ENCODE results near the gene EIF6.

The EIF6 gene

GRCh38 chr20:35311409-35311808 lies 26.8 kb upstream of the EIF6 start:
- H4K8ac ChIP-seq (ENCODE audit: low read depth, low read length) = no peak overlapping the region
- no peak overlapping the region for H2BK120ac ChIP-seq (ENCODE audit: insufficient read depth, low read length, poor library complexity)
- no peak overlapping the region for H3K4me3 ChIP-seq (ENCODE audit: low read depth, low read length)
- no peak overlapping the region for H3K4ac ChIP-seq (ENCODE audit: low read depth, low read length)
- no peak overlapping the region for H4K91ac ChIP-seq (ENCODE audit: low read depth, low read length)
- peak in 1 of 2 donors; percentile 8 for DNase-seq
- no peak overlapping the region for H2AK5ac ChIP-seq (ENCODE audit: low read length)
- no peak overlapping the region for H3K4me2 ChIP-seq (ENCODE audit: low read length)
- H4K12ac ChIP-seq (ENCODE audit: low read depth, low read length) = no peak overlapping the region
- H3K14ac ChIP-seq (ENCODE audit: low read length) = no peak overlapping the region
- no CpG with 5 or more reads among the region's 2 CpGs for WGBS (ENCODE audit: extremely low coverage, insufficient coverage, insufficient read length)
- H3K27me3 ChIP-seq (ENCODE audit: insufficient read depth, low read length) = no peaks in the 10 kb centered on the region
- no peak overlapping the region for H3K27ac ChIP-seq (ENCODE audit: low read depth, low read length)
- no peaks in the 10 kb centered on the region for H3K79me2 ChIP-seq (ENCODE audit: control insufficient read depth, insufficient read depth, low read length, poor library complexity)
- H2BK12ac ChIP-seq (ENCODE audit: low read length) = no peak overlapping the region
- H2BK5ac ChIP-seq (ENCODE audit: low read depth, low read length, poor library complexity) = no peak overlapping the region
- H3K4me1 ChIP-seq (ENCODE audit: control insufficient read depth in 1 of 2, insufficient read depth in 2 of 2, low read length in 2 of 2) = peaks cover 4 to 5% of the 10 kb centered on the region in 2 experiments
- H2AFZ ChIP-seq (ENCODE audit: insufficient read depth, low read length, poor library complexity) = no peak overlapping the region
- H3K36me3 ChIP-seq (ENCODE audit: control insufficient read depth in 1 of 2, insufficient read depth in 2 of 2, low read length in 2 of 2) = peaks cover 0 to 3% of the 10 kb centered on the region in 2 experiments
- peaks cover under 1% of the 10 kb centered on the region for H3K79me1 ChIP-seq (ENCODE audit: low read length)
- H3K9me3 ChIP-seq (ENCODE audit: insufficient read depth, low read depth, low read length) = no peaks in the 10 kb centered on the region
- H3K23ac ChIP-seq (ENCODE audit: low read length) = no peak overlapping the region
- H3K18ac ChIP-seq (ENCODE audit: low read length) = no peak overlapping the region
- no peak overlapping the region for H3K9ac ChIP-seq (ENCODE audit: low read length)

GRCh38 chr20:35307666-35308653 lies 23.4 kb upstream of the EIF6 start:
- Histone ChIP-seq H2BK120ac (ENCODE audit: insufficient read depth, low read length, poor library complexity) (no peak overlapping the region), H4K8ac (ENCODE audit: low read depth, low read length) (no peak overlapping the region), H3K79me2 (ENCODE audit: control insufficient read depth, insufficient read depth, low read length, poor library complexity) (no peaks in the 10 kb centered on the region), H3K23ac (ENCODE audit: low read length) (no peak overlapping the region), H3K27me3 (ENCODE audit: insufficient read depth, low read length) (no peaks in the 10 kb centered on the region), H3K9me3 (ENCODE audit: insufficient read depth, low read depth, low read length) (peaks cover 2% of the 10 kb centered on the region), H3K27ac (ENCODE audit: low read depth, low read length) (no peak overlapping the region), H2BK5ac (ENCODE audit: low read depth, low read length, poor library complexity) (no peak overlapping the region), H3K4me2 (ENCODE audit: low read length) (no peak overlapping the region), H3K9ac (ENCODE audit: low read length) (peak overlapping the region; percentile 60), H4K91ac (ENCODE audit: low read depth, low read length) (no peak overlapping the region), H3K36me3 (ENCODE audit: control insufficient read depth in 1 of 2, insufficient read depth in 2 of 2, low read length in 2 of 2) (no peaks in the 10 kb centered on the region), H3K4me3 (ENCODE audit: low read depth, low read length) (no peak overlapping the region), H3K4me1 (ENCODE audit: control insufficient read depth in 1 of 2, insufficient read depth in 2 of 2, low read length in 2 of 2) (peaks cover 27% of the 10 kb centered on the region in 2 experiments), H3K18ac (ENCODE audit: low read length) (no peak overlapping the region), H2AK5ac (ENCODE audit: low read length) (no peak overlapping the region), H3K4ac (ENCODE audit: low read depth, low read length) (no peak overlapping the region), H4K12ac (ENCODE audit: low read depth, low read length) (no peak overlapping the region), H3K14ac (ENCODE audit: low read length) (no peak overlapping the region), H3K79me1 (ENCODE audit: low read length) (peaks cover 12% of the 10 kb centered on the region), H2BK12ac (ENCODE audit: low read length) (no peak overlapping the region), H2AFZ (ENCODE audit: insufficient read depth, low read length, poor library complexity) (no peak overlapping the region)
- WGBS (ENCODE audit: extremely low coverage, insufficient coverage, insufficient read length) = no CpG with 5 or more reads among the region's 13 CpGs
- no peak for DNase-seq

- H3K27ac ChIP-seq (ENCODE audit: low read depth, low read length) = no peak overlapping the region
- no peaks in the 10 kb centered on the region for H3K79me2 ChIP-seq (ENCODE audit: control insufficient read depth, insufficient read depth, low read length, poor library complexity)
- no peak overlapping the region for H2BK12ac ChIP-seq (ENCODE audit: low read length)
- H3K27me3 ChIP-seq (ENCODE audit: insufficient read depth, low read length) = no peaks in the 10 kb centered on the region
- no peak overlapping the region for H2AK5ac ChIP-seq (ENCODE audit: low read length)
- no peak overlapping the region for H3K9ac ChIP-seq (ENCODE audit: low read length)
- H4K8ac ChIP-seq (ENCODE audit: low read depth, low read length) = no peak overlapping the region
- no peaks in the 10 kb centered on the region for H3K36me3 ChIP-seq (ENCODE audit: control insufficient read depth in 1 of 2, insufficient read depth in 2 of 2, low read length in 2 of 2)
- no peak overlapping the region for H3K23ac ChIP-seq (ENCODE audit: low read length)
- WGBS (ENCODE audit: extremely low coverage, insufficient coverage, insufficient read length) = no CpG with 5 or more reads among the region's 4 CpGs
- H3K4me1 ChIP-seq (ENCODE audit: control insufficient read depth in 1 of 2, insufficient read depth in 2 of 2, low read length in 2 of 2) = peaks cover 27% of the 10 kb centered on the region in 2 experiments
- H3K18ac ChIP-seq (ENCODE audit: low read length) = no peak overlapping the region
- H3K79me1 ChIP-seq (ENCODE audit: low read length) = peaks cover 12% of the 10 kb centered on the region
- H4K91ac ChIP-seq (ENCODE audit: low read depth, low read length) = no peak overlapping the region
- H3K4me3 ChIP-seq (ENCODE audit: low read depth, low read length) = no peak overlapping the region
- H3K14ac ChIP-seq (ENCODE audit: low read length) = no peak overlapping the region
- no peak overlapping the region for H3K4ac ChIP-seq (ENCODE audit: low read depth, low read length)
- no peak overlapping the region for H3K4me2 ChIP-seq (ENCODE audit: low read length)
- peak; percentile 61 to 77 for DNase-seq
- H2BK120ac ChIP-seq (ENCODE audit: insufficient read depth, low read length, poor library complexity) = no peak overlapping the region
- peaks cover 2% of the 10 kb centered on the region for H3K9me3 ChIP-seq (ENCODE audit: insufficient read depth, low read depth, low read length)
- H2AFZ ChIP-seq (ENCODE audit: insufficient read depth, low read length, poor library complexity) = no peak overlapping the region
- H2BK5ac ChIP-seq (ENCODE audit: low read depth, low read length, poor library complexity) = no peak overlapping the region
- H4K12ac ChIP-seq (ENCODE audit: low read depth, low read length) = no peak overlapping the region
These were observed 22.5 kb upstream of the EIF6 start for GRCh38 chr20:35306931-35307517.

GRCh38 chr20:35305682-35306556 lies 21.3 kb upstream of the EIF6 start:
- Histone ChIP-seq H4K91ac (ENCODE audit: low read depth, low read length) (peak overlapping the region; percentile 52), H4K12ac (ENCODE audit: low read depth, low read length) (no peak overlapping the region)
- no CpG with 5 or more reads among the region's 12 CpGs for WGBS (ENCODE audit: extremely low coverage, insufficient coverage, insufficient read length)

More at GRCh38 chr20:35305682-35306556, 21.3 kb upstream of the EIF6 start:
- Histone ChIP-seq H2AK5ac (ENCODE audit: low read length) (peak overlapping the region; percentile 2), H3K9ac (ENCODE audit: low read length) (no peak overlapping the region), H2BK120ac (ENCODE audit: insufficient read depth, low read length, poor library complexity) (peak overlapping the region; percentile 8), H3K9me3 (ENCODE audit: insufficient read depth, low read depth, low read length) (peaks cover 2% of the 10 kb centered on the region), H3K27ac (ENCODE audit: low read depth, low read length) (peak overlapping the region; percentile 49), H2AFZ (ENCODE audit: insufficient read depth, low read length, poor library complexity) (no peak overlapping the region), H3K4me1 (ENCODE audit: control insufficient read depth in 1 of 2, insufficient read depth in 2 of 2, low read length in 2 of 2) (peaks cover 27% of the 10 kb centered on the region in 2 experiments), H3K4me2 (ENCODE audit: low read length) (peak overlapping the region; percentile 20), H3K36me3 (ENCODE audit: control insufficient read depth in 1 of 2, insufficient read depth in 2 of 2, low read length in 2 of 2) (no peaks in the 10 kb centered on the region), H3K18ac (ENCODE audit: low read length) (peak overlapping the region; percentile 5), H2BK5ac (ENCODE audit: low read depth, low read length, poor library complexity) (peak overlapping the region; percentile 28), H3K14ac (ENCODE audit: low read length) (peak overlapping the region; percentile 16), H3K27me3 (ENCODE audit: insufficient read depth, low read length) (no peaks in the 10 kb centered on the region), H3K4ac (ENCODE audit: low read depth, low read length) (no peak overlapping the region), H3K23ac (ENCODE audit: low read length) (no peak overlapping the region), H3K79me2 (ENCODE audit: control insufficient read depth, insufficient read depth, low read length, poor library complexity) (no peaks in the 10 kb centered on the region), H4K8ac (ENCODE audit: low read depth, low read length) (peak overlapping the region; percentile 12), H2BK12ac (ENCODE audit: low read length) (peak overlapping the region; percentile 7), H3K4me3 (ENCODE audit: low read depth, low read length) (no peak overlapping the region), H3K79me1 (ENCODE audit: low read length) (peaks cover 12% of the 10 kb centered on the region)
- peak; percentile 96 to 98 for DNase-seq
